IMR-90 (cell line): ENCODE results near the gene CHMP4A. TPM values are rescaled to one million over a fixed set of nuclear protein-coding genes. Genes with fewer than 3 reads are reported as not detected.
A peak's percentile ranks its signal among the peaks of the same experiment; 100 is the strongest.

Experiments used
- ATAC-seq: fragments of 200-7000 bp; cut with Tn5 transposase; 2 replicates; pipeline ENCODE4 v1.9.1; 2020; ENCODE audit warnings: low read depth, mild to moderate bottlenecking, moderate library complexity
- BruUV-seq: library from RNA; stranded (reverse); fragments of 400-500 nt; replicated peaks from 2 replicates; lab custom pipeline; 2021; lab: Mats Ljungman, UMichigan
- CTCF ChIA-PET: fragments of 300-600 bp; formaldehyde crosslinking; extraction: SDS; loops from one replicate; lab custom pipeline; 2021; ENCODE audit warnings: antibody characterized with exemption; lab: Yijun Ruan, JAX
- POLR2A ChIA-PET: fragments of 300-600 bp; sonication (Branson Sonifier 250); formaldehyde crosslinking; loops from one replicate; lab custom pipeline; 2022; ENCODE audit warnings: antibody characterized with exemption; ENCODE audit not compliant: unreplicated experiment; lab: Charles Lee
- DNase-seq: peaks from one replicate; pipeline ENCODE4 v3.0.0; 2013
- H2AFZ ChIP-seq: replicated peaks from 2 replicates; pipeline ENCODE3; 2013; ENCODE audit warnings: low read length, mild to moderate bottlenecking; ENCODE audit not compliant: poor library complexity
- H2AK5ac ChIP-seq: 2 replicates; pipeline ENCODE4 v1.6.1; 2013; ENCODE audit warnings: low read depth, low read length, inconsistent platforms
- H2AK9ac ChIP-seq: replicated peaks from 2 replicates; pipeline ENCODE3; 2013; ENCODE audit warnings: mild to moderate bottlenecking, low read depth, low read length, moderate library complexity; ENCODE audit not compliant: poor library complexity
- H2BK120ac ChIP-seq: 2 replicates; pipeline ENCODE4 v1.6.1; 2013; ENCODE audit warnings: low read depth, low read length, inconsistent platforms
- H2BK15ac ChIP-seq: 3 replicates; pipeline ENCODE4 v1.6.1; 2013; ENCODE audit warnings: low read depth, low read length, inconsistent platforms
- H2BK20ac ChIP-seq: 2 replicates; pipeline ENCODE4 v1.6.1; 2013; ENCODE audit warnings: low read depth, mild to moderate bottlenecking, inconsistent platforms, low read length, moderate library complexity
- H2BK5ac ChIP-seq: 2 replicates; pipeline ENCODE4 v1.6.1; 2013; ENCODE audit warnings: mild to moderate bottlenecking, low read depth, low read length, inconsistent platforms; ENCODE audit not compliant: poor library complexity, severe bottlenecking
- H3K14ac ChIP-seq: replicated peaks from 2 replicates; pipeline ENCODE4 v1.6.1; 2013; ENCODE audit warnings: low read depth, low read length, inconsistent platforms
- H3K18ac ChIP-seq: 2 replicates; pipeline ENCODE4 v1.6.1; 2013; ENCODE audit warnings: low read depth, low read length, control low read depth
- H3K23ac ChIP-seq: 2 replicates; pipeline ENCODE4 v1.6.1; 2013; ENCODE audit warnings: low read depth, low read length, inconsistent platforms
- H3K27ac ChIP-seq: 2 replicates; pipeline ENCODE4 v1.5.1; 2013; ENCODE audit warnings: mild to moderate bottlenecking, control low read depth, low read length; ENCODE audit not compliant: insufficient read depth
- H3K27me3 ChIP-seq: 2 replicates; pipeline ENCODE4 v1.6.1; 2013; ENCODE audit warnings: low read length; ENCODE audit not compliant: control insufficient read depth, insufficient read depth
- H3K36me3 ChIP-seq: 2 replicates; pipeline ENCODE4 v1.6.1; 2013; ENCODE audit warnings: low read length, mixed read lengths; ENCODE audit not compliant: control insufficient read depth, insufficient read depth
- H3K4ac ChIP-seq: 2 replicates; pipeline ENCODE4 v1.6.1; 2013; ENCODE audit warnings: low read depth, low read length, inconsistent platforms
- H3K4me1 ChIP-seq: 2 replicates; pipeline ENCODE4 v1.6.1; 2013; ENCODE audit warnings: low read length, mixed read lengths; ENCODE audit not compliant: control insufficient read depth, insufficient read depth
- H3K4me2 ChIP-seq: 2 replicates; pipeline ENCODE4 v1.6.1; 2013; ENCODE audit warnings: low read depth, mild to moderate bottlenecking, control low read depth, low read length, moderate library complexity
- H3K4me3 ChIP-seq: 2 replicates; pipeline ENCODE4 v1.5.1; 2013; ENCODE audit warnings: low read depth, mild to moderate bottlenecking, control low read depth, low read length, moderate library complexity; ENCODE audit not compliant: insufficient read depth
- H3K56ac ChIP-seq: 2 replicates; pipeline ENCODE4 v1.6.1; 2013; ENCODE audit warnings: low read length, inconsistent platforms; ENCODE audit not compliant: insufficient read depth; ENCODE audit errors: extremely low read depth
- H3K79me1 ChIP-seq, 2 experiments: 2 replicates each; pipeline ENCODE4 v1.6.1; 2013; ENCODE audit warnings: low read length in 2 of 2, inconsistent platforms in 1 of 2, low read depth in 1 of 2
- H3K9ac ChIP-seq: 2 replicates; pipeline ENCODE4 v1.6.1; 2013; ENCODE audit warnings: low read depth, low read length, control low read depth
- H3K9me1 ChIP-seq: 2 replicates; pipeline ENCODE4 v1.6.1; 2013; ENCODE audit warnings: low read length, inconsistent platforms; ENCODE audit not compliant: insufficient read depth
- H3K9me3 ChIP-seq: 2 replicates; pipeline ENCODE4 v1.6.1; 2013; ENCODE audit warnings: low read length; ENCODE audit not compliant: control insufficient read depth, insufficient read depth
- H4K20me1 ChIP-seq: 2 replicates; pipeline ENCODE4 v1.6.1; 2013; ENCODE audit warnings: low read length, inconsistent platforms; ENCODE audit not compliant: insufficient read depth
- H4K5ac ChIP-seq: 2 replicates; pipeline ENCODE4 v1.6.1; 2013; ENCODE audit warnings: mild to moderate bottlenecking, low read depth, low read length, control low read depth
- H4K8ac ChIP-seq, 2 experiments: 2 replicates each; pipeline ENCODE4 v1.6.1; 2013; ENCODE audit warnings: low read depth in 2 of 2, low read length in 2 of 2, control low read depth in 1 of 2, inconsistent platforms in 1 of 2
- H4K91ac ChIP-seq: 2 replicates; pipeline ENCODE4 v1.6.1; 2013; ENCODE audit warnings: low read depth, low read length, inconsistent platforms; ENCODE audit not compliant: insufficient read depth
- CHD1 ChIP-seq: IDR thresholded peaks from 2 replicates; pipeline ENCODE4 v1.6.1; 2012; ENCODE audit warnings: low read depth, low read length, improper control_type of control experiment
- CTCF ChIP-seq: conservative IDR thresholded peaks from 2 replicates; pipeline ENCODE4 v1.5.1; 2012; ENCODE audit warnings: mild to moderate bottlenecking, low read depth, low read length, improper control_type of control experiment
- NFE2L2 ChIP-seq: fragments of 150-350 bp; IDR thresholded peaks from 2 replicates; pipeline ENCODE4 v1.6.1; 2016; ENCODE audit warnings: low read depth, mild to moderate bottlenecking, low read length
- SMC3 ChIP-seq: fragments of 150-350 bp; IDR thresholded peaks from 2 replicates; pipeline ENCODE4 v1.6.1; 2016; ENCODE audit warnings: low read depth, mild to moderate bottlenecking, antibody characterized with exemption, low read length, moderate library complexity
- WGBS, 2 experiments: methylation state at CpG; one replicate each; pipeline versions ENCODE4 v1.1.5 to v1.1.7; 2013; ENCODE audit warnings: missing lambda C conversion rate in 2 of 2; ENCODE audit not compliant: insufficient read length in 1 of 2; ENCODE audit errors: extremely low coverage in 2 of 2; 5-methylcytosine and 5-hydroxymethylcytosine counted together
- dilution Hi-C: fragments of 300-500 bp; cut with HindIII; formaldehyde crosslinking; loops from one replicate; pipeline ENCODE4 v1.14.3; 2018; ENCODE audit warnings: low sequenced_read_pairs; ENCODE audit not compliant: unreplicated experiment
- in situ Hi-C: fragments of 300-500 bp; cut with MboI; formaldehyde crosslinking; loops from 3 replicates; pipeline ENCODE4 v1.14.3; 2019; ENCODE audit warnings: low sequenced_read_pairs, inconsistent platforms, mixed read lengths
- intact Hi-C: fragments of 100-400 bp; cut with micrococcal nuclease; formaldehyde crosslinking; loops from 2 replicates; pipeline ENCODE4 v1.10.0; 2022
- polyA plus RNA-seq, 3 experiments: library from polyadenylated mRNA; depleted of rRNA; stranded (reverse); fragments of >200 nt; gene quantifications; 2 replicates each; pipeline ENCODE4 v1.2.3, GENCODE V29; 2012; ENCODE audit warnings: low replicate concordance in 1 of 3
- total RNA-seq: library from RNA; depleted of rRNA; stranded (reverse); fragments of >200 nt; gene quantifications from 2 replicates; pipeline ENCODE4 v1.2.3, GENCODE V29; 2012

The CHMP4A gene
- total and polyA plus RNA-seq, 2 of the 4 experiments (the other 2 are of a cell fraction) = 22.0 to 63.8 TPM

- TF ChIP-seq NFE2L2 (no peak), SMC3 (no peak), CHD1 (no peak)
These were observed 39.2 kb upstream of the CHMP4A start (continued) for GRCh38 chr14:24252289-24253124.

- Histone ChIP-seq H3K9me3 (no peaks in the 10 kb centered on the region), H3K4me2 (peak overlapping the region; percentile 7; the same call in 1 of the 2 replicates), H2BK15ac (peak overlapping the region; percentile 72; the same call in 2 of the 3 replicates), H3K18ac (peak overlapping the region; percentile 50; the same call in 1 of the 2 replicates), H4K8ac (peak overlapping the region; percentile 62 to 82; a peak in 3 of 4 replicates), H3K4me1 (peaks cover 13% of the 10 kb centered on the region), H3K79me1 (no peaks in the 10 kb centered on the region), H2AK9ac (peak overlapping the region; percentile 91), H2AK5ac (peak overlapping the region; percentile 83), H3K56ac (no peak overlapping the region), H3K27ac (peak overlapping the region; percentile 11), H4K91ac (peak overlapping the region; percentile 85; the same call in 1 of the 2 replicates), H3K14ac (peak overlapping the region; percentile 61), H2BK120ac (peak overlapping the region; percentile 80), H4K20me1 (no peaks in the 10 kb centered on the region), H2BK20ac (peak overlapping the region; percentile 81), H3K9me1 (peaks cover 25% of the 10 kb centered on the region), H2BK5ac (peak overlapping the region; percentile 78), H3K4ac (peak overlapping the region; percentile 82), H3K4me3 (no peak overlapping the region), H3K9ac (no peak overlapping the region), H3K23ac (peak overlapping the region; percentile 45; the same call in 1 of the 2 replicates), H3K36me3 (peaks cover 2% of the 10 kb centered on the region; the same call in 1 of the 2 replicates), H2AFZ (peak overlapping the region; percentile 70), H3K27me3 (no peaks in the 10 kb centered on the region), H4K5ac (peak overlapping the region; percentile 53; the same call in 1 of the 2 replicates)
- intact Hi-C loops (no loop called here), in situ Hi-C loops (no loop called here), dilution Hi-C loops (no loop called here)
- ChIA-PET POLR2A (interaction anchor here (2.5 kb wide), 1 partner anchor 9 kb away, joined by 7 read pairs; the partner anchor contains the start of gene TINF2), CTCF (interaction anchor here (0.6 to 2.5 kb wide), 4 partner anchors 9 to 822 kb away, joined by 3 to 10 read pairs (median 4); partner anchors contain the start of genes RABGGTA and TINF2)
- 86% methylated on average over 1 of the region's 1 CpG; no CpG with 5 or more reads in 1 of the 2 experiments for WGBS, 2 experiments
- BruUV-seq = no TSS peak
- peak; percentile 67 for DNase-seq
- peak; percentile 84 for ATAC-seq
- TF ChIP-seq NFE2L2 (no peak), CTCF (0 out of 2 replicates have a peak, but pooled peaks have one; percentile 15)
These were observed 38.6 kb upstream of the CHMP4A start for GRCh38 chr14:24251880-24252288.
